HG03039 (cell line): ENCODE measurements around the gene ARHGAP18.

Source experiments
- ATAC-seq: cut with Tn5 transposase; IDR thresholded peaks from one replicate; pipeline ENCODE4 v1.9.1; 2021; ENCODE audit warnings: mild to moderate bottlenecking, moderate library complexity; ENCODE audit not compliant: unreplicated experiment

Gene ARHGAP18

GRCh38 chr6:129546702-129547101 is 163.3 kb downstream of the ARHGAP18 start:
- ATAC-seq = no peak

GRCh38 chr6:129544892-129545612 is 164.9 kb downstream of the ARHGAP18 start:
- ATAC-seq = no peak

- ATAC-seq = no peak
These were observed 166.0 kb downstream of the ARHGAP18 start for GRCh38 chr6:129543981-129544380.

- ATAC-seq = no peak
These were observed 167.3 kb downstream of the ARHGAP18 start for GRCh38 chr6:129542705-129543104.

- ATAC-seq = no peak
These were observed 170.9 kb downstream of the ARHGAP18 start for GRCh38 chr6:129539032-129539431.

GRCh38 chr6:129536271-129536670 is 173.7 kb downstream of the ARHGAP18 start:
- ATAC-seq = no peak

- no peak for ATAC-seq
These were observed 175.1 kb downstream of the ARHGAP18 start for GRCh38 chr6:129534926-129535325.
